ENCODE measurements around the gene CCT7. TPM values are rescaled to one million over a fixed set of nuclear protein-coding genes. Genes with fewer than 3 reads are reported as not detected.
"Not testable (repeated sequence)": the region's sequence is repeated elsewhere in the genome, so short reads cannot be mapped to it uniquely, and the experiment has no call there.

CCT7 gene
- total and polyA plus RNA-seq, 2 of the 8 experiments (the other 6 are each of a cell fraction or from before 2014, with no cell fraction given), result 440 to 474 TPM

DNA sequence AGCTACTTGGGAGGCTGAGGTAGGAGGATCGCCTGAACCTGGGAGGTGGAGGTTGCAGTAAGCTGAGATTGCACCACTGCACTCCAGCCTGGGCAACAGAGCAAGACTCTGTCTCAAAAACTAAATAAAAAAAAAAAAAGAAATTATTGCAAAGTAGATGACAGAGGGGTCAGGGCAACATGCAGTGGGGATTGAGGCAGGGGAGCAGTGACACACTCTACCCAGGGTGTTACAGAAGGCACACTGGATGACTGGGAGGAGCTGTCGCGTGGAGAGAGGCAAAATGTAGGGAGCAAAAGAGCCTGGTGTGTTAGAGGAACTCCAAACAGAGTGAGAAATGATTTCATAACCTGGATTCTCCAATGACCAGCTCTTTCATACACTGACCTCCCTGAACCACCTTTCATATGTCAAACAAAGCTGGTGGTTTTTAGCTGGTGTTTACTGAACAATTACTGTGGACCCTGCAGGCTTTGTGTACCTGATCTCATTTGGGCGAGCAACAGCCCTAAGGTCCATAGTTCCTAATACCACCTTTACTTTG is 28.1 kb downstream of the CCT7 start (continued):
- TF ChIP-seq JUN (IDR thresholded peaks at IDR 0.05; ENCODE audit: low read depth, low read length) (no peak), POLR2AphosphoS5 (IDR thresholded peaks at IDR 0.05; ENCODE audit: low read depth, low read length) (no peak), CTBP2 (IDR thresholded peaks at IDR 0.05; ENCODE audit: borderline replicate concordance, insufficient read depth, insufficient read length, low read length) (no peak), RNF2 (IDR thresholded peaks at IDR 0.05; ENCODE audit: borderline replicate concordance, low read depth, low read length, missing control alignments, poor library complexity, severe bottlenecking) (no peak), SIRT6 (IDR thresholded peaks at IDR 0.05; ENCODE audit: low read length) (no peak)

DNA sequence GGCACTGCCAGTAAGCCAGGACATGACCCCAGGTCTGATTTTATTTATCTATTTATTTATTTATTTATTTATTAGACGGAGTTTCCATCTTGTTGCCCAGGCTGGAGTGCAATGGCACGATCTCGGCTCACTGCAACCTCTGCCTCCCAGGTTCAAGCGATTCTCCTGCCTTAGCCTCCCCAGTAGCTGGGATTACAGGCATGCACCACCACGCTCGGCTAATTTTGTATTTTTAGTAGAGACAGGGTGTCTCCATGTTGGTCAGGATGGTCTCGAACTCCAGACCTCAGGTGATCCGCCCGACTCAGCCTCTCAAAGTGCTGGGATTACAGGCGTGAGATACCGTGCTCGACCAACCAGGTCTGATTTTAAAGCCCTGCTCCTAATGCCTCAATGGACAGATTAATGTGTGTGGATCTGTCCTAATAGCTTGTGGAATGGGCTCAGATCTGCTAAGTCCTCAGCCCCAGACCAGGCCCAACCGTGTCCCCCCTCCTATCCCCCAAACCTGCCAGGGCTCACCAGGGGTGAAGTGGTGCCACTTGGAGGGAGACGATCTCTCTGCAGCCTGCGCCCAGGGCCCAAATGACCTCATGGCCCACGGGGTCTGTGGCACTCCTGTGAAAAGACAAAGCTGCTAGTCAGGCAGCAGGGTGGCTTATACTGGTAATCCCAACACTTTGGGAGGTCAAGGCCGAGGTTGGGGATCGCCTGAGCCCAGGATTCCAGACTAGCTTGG is 28.8 kb downstream of the CCT7 start:
- H3K4me3 ChIP-seq (ENCODE audit: extremely low read depth in 1 of 4, insufficient read depth in 2 of 4, low read depth in 3 of 4, low read length in 4 of 4); H4K5ac ChIP-seq (ENCODE audit: insufficient read length, low read depth, low read length); FAIRE-seq; H3K4me2 ChIP-seq (ENCODE audit: insufficient read depth in 1 of 2, low read depth in 2 of 2, low read length in 2 of 2); H2BK12ac ChIP-seq (ENCODE audit: low read depth, low read length); H3K14ac ChIP-seq (ENCODE audit: insufficient read length); H3K18ac ChIP-seq (ENCODE audit: extremely low read depth, low read length); H3K23me2 ChIP-seq (ENCODE audit: low read depth, low read length); H3K27me3 ChIP-seq (replicated peaks in 1 of 4; ENCODE audit: control insufficient read depth in 3 of 4, extremely low read depth in 1 of 4, insufficient read depth in 3 of 4, low read length in 3 of 4); H3K79me2 ChIP-seq (ENCODE audit: control insufficient read depth in 1 of 2, insufficient read depth in 2 of 2, low read length in 2 of 2); H3K79me1 ChIP-seq (ENCODE audit: low read depth, low read length); H3K9ac ChIP-seq (replicated peaks in 1 of 4; ENCODE audit: extremely low read depth in 1 of 4, low read depth in 3 of 4, low read length in 3 of 4); H4K91ac ChIP-seq (replicated peaks; ENCODE audit: insufficient read length, low read length); H3K27ac ChIP-seq (ENCODE audit: low read depth, low read length); H2BK15ac ChIP-seq (ENCODE audit: low read length); H3K23ac ChIP-seq (ENCODE audit: insufficient read length); H3K4me1 ChIP-seq (replicated peaks in 1 of 4; ENCODE audit: control insufficient read depth in 3 of 4, insufficient read depth in 4 of 4, low read length in 3 of 4); H4K8ac ChIP-seq (ENCODE audit: extremely low read depth, insufficient read depth, low read length); H2AK5ac ChIP-seq (ENCODE audit: low read depth, low read length); H3K4ac ChIP-seq (replicated peaks; ENCODE audit: insufficient read length, low read depth, low read length); H3K9me3 ChIP-seq (ENCODE audit: insufficient read depth in 2 of 2, low read depth in 1 of 2, low read length in 1 of 2); DNase-seq (ENCODE audit: low read depth in 1 of 2, low spot score in 2 of 2); H3K56ac ChIP-seq (replicated peaks; ENCODE audit: insufficient read length, low read depth, low read length); H2AFZ ChIP-seq (ENCODE audit: low read length); H2BK5ac ChIP-seq (ENCODE audit: low read depth, low read length); H2BK120ac ChIP-seq (replicated peaks; ENCODE audit: low read depth, low read length); H2BK20ac ChIP-seq (ENCODE audit: low read length): not testable (repeated sequence)
- 89% methylated on average over 18 of the region's 18 CpGs; no CpG with 5 or more reads in 1 of the 2 experiments for WGBS, 2 experiments (ENCODE audit: extremely low coverage in 1 of 2, insufficient coverage in 1 of 2, insufficient read length in 1 of 2, insufficient replicate concordance in 2 of 2, low coverage in 1 of 2, low lambda C conversion rate in 2 of 2, missing lambda C conversion rate in 1 of 2)
- POLR2A ChIA-PET (ENCODE audit: partially characterized antibody), result interaction anchor here (0.8 to 3.0 kb wide), 7 partner anchors 9 to 29 kb away, joined by 3 to 11 read pairs (median 4); partner anchors contain the start of gene CCT7
- H4K20me1 ChIP-seq (replicated peaks in 1 of 2; ENCODE audit: control insufficient read depth in 1 of 2, insufficient read depth in 2 of 2, low read length in 2 of 2), result peaks cover 7 to 20% of the 10 kb centered on the region in 2 experiments
- CTCF ChIA-PET (ENCODE audit: partially characterized antibody), result interaction anchor here (0.6 to 3.9 kb wide), 7 partner anchors 15 to 369 kb away, joined by 3 to 24 read pairs (median 4); no protein-coding TSS in a partner anchor
- H3K36me3 ChIP-seq (ENCODE audit: control insufficient read depth in 2 of 4, insufficient read depth in 4 of 4, low read length in 3 of 4), result peaks cover 3 to 20% (median 8%) of the 10 kb centered on the region in 4 experiments; a peak in 5 of 8 replicates

Measured in H1 (cell line).